SK-N-MC (cell line): Measurements from ENCODE around the gene FBRSL1.
A peak's percentile ranks its signal among the peaks of the same experiment; 100 is the strongest.

ENCODE experiments used
- DNase-seq: peaks from one replicate; pipeline ENCODE4 v3.0.0-alpha.2; 2011; ENCODE audit warnings: low read depth, low spot score
- H3K27ac ChIP-seq: fragments of 200-600 bp; sonication (generic); 2 replicates; pipeline ENCODE4 v1.5.1; 2016; ENCODE audit warnings: mixed run types
- H3K36me3 ChIP-seq: fragments of 200-600 bp; sonication (generic); 2 replicates; pipeline ENCODE4 v1.6.1; 2017; ENCODE audit warnings: antibody characterized with exemption, low read length, mixed read lengths; ENCODE audit not compliant: insufficient read depth
- H3K4me3 ChIP-seq: fragments of 200-600 bp; sonication (generic); 2 replicates; pipeline ENCODE4 v1.5.1; 2016
- H3K9ac ChIP-seq: fragments of 200-600 bp; sonication (generic); 2 replicates; pipeline ENCODE4 v1.8.0; 2017; ENCODE audit warnings: mixed run types, mixed read lengths; ENCODE audit not compliant: insufficient read length
- H3K9me3 ChIP-seq: fragments of 200-600 bp; sonication (generic); 2 replicates; pipeline ENCODE4 v1.6.1; 2017; ENCODE audit warnings: low read depth, mild to moderate bottlenecking, antibody characterized with exemption, low read length, moderate library complexity, mixed read lengths
- EZH2 ChIP-seq: fragments of 200-600 bp; sonication (generic); IDR thresholded peaks from one replicate; pipeline ENCODE4 v1.6.1; 2017; ENCODE audit warnings: antibody characterized with exemption
- FOXP2 ChIP-seq: optimal IDR thresholded peaks from 2 replicates; pipeline ENCODE3; 2011; ENCODE audit warnings: mild to moderate bottlenecking, moderate library complexity; ENCODE audit not compliant: insufficient read depth; ENCODE audit errors: extremely low read length, control extremely low read depth
- POLR2AphosphoS5 ChIP-seq: IDR thresholded peaks from 2 replicates; pipeline ENCODE4 v1.6.1; 2012; ENCODE audit warnings: mild to moderate bottlenecking, low read depth, low read length, borderline replicate concordance

FBRSL1 gene

GRCh38 chr12:132507656-132508490, 17.9 kb downstream of the FBRSL1 start:
- no peak overlapping the region; the same call in 1 of the 2 replicates for H3K4me3 ChIP-seq
- H3K9me3 ChIP-seq = no peaks in the 10 kb centered on the region
- no peak overlapping the region for H3K9ac ChIP-seq
- no peak for TF ChIP-seq EZH2
- TF ChIP-seq POLR2AphosphoS5 = no peak
- TF ChIP-seq FOXP2 = no peak
- no peak for DNase-seq
- no peak overlapping the region for H3K27ac ChIP-seq
- peaks cover 10% of the 10 kb centered on the region; the same call in 1 of the 2 replicates for H3K36me3 ChIP-seq

- Histone ChIP-seq H3K4me3 (no peak overlapping the region), H3K9me3 (no peaks in the 10 kb centered on the region), H3K27ac (no peak overlapping the region), H3K36me3 (peaks cover 10% of the 10 kb centered on the region; the same call in 1 of the 2 replicates), H3K9ac (no peak overlapping the region)
- TF ChIP-seq FOXP2 (no peak), POLR2AphosphoS5 (no peak), EZH2 (no peak)
- DNase-seq = no peak
These were observed 18.5 kb downstream of the FBRSL1 start for GRCh38 chr12:132508491-132508740.

- Histone ChIP-seq H3K4me3 (no peak overlapping the region), H3K9me3 (no peaks in the 10 kb centered on the region), H3K9ac (no peak overlapping the region), H3K27ac (no peak overlapping the region), H3K36me3 (peaks cover 10% of the 10 kb centered on the region; the same call in 1 of the 2 replicates)
- DNase-seq = no peak
- TF ChIP-seq POLR2AphosphoS5 = no peak
- no peak for TF ChIP-seq EZH2
- TF ChIP-seq FOXP2 = no peak
These were observed 19.1 kb downstream of the FBRSL1 start for GRCh38 chr12:132508860-132509732.

GRCh38 chr12:132510111-132510724, 20.3 kb downstream of the FBRSL1 start:
- peak overlapping the region; percentile 4; the same call in 1 of the 2 replicates for H3K4me3 ChIP-seq
- no peak for TF ChIP-seq POLR2AphosphoS5
- TF ChIP-seq EZH2 = no peak
- no peak for TF ChIP-seq FOXP2
- no peak overlapping the region for H3K9ac ChIP-seq
- peak overlapping the region; percentile 75 for H3K27ac ChIP-seq
- H3K36me3 ChIP-seq = peaks cover 10% of the 10 kb centered on the region; the same call in 1 of the 2 replicates
- no peaks in the 10 kb centered on the region for H3K9me3 ChIP-seq
- no peak for DNase-seq

GRCh38 chr12:132510746-132511477, 21.0 kb downstream of the FBRSL1 start:
- TF ChIP-seq EZH2 (no peak), POLR2AphosphoS5 (no peak), FOXP2 (no peak)
- DNase-seq = no peak
- Histone ChIP-seq H3K36me3 (peaks cover 10% of the 10 kb centered on the region; the same call in 1 of the 2 replicates), H3K27ac (no peak overlapping the region), H3K9ac (no peak overlapping the region), H3K4me3 (peak overlapping the region; percentile 4; the same call in 1 of the 2 replicates), H3K9me3 (no peaks in the 10 kb centered on the region)

GRCh38 chr12:132511516-132512196, 21.7 kb downstream of the FBRSL1 start:
- Histone ChIP-seq H3K9me3 (no peaks in the 10 kb centered on the region), H3K9ac (no peak overlapping the region), H3K4me3 (no peak overlapping the region), H3K27ac (no peak overlapping the region), H3K36me3 (peaks cover 10% of the 10 kb centered on the region; the same call in 1 of the 2 replicates)
- TF ChIP-seq POLR2AphosphoS5 = no peak
- TF ChIP-seq EZH2 = no peak
- TF ChIP-seq FOXP2 = no peak
- DNase-seq = no peak
